CD4-positive, alpha-beta T cell treated with Interleukin-15 for 4 hours (primary cell): ENCODE measurements around the gene DIAPH2.

Experiments
- DNase-seq: peaks from one replicate; pipeline ENCODE4 v3.0.0-alpha.2; 2020; ENCODE audit warnings: low spot score

Gene DIAPH2

GRCh38 chrX:97189668-97190067 lies 505.0 kb downstream of the DIAPH2 start:
- DNase-seq = no peak

- DNase-seq = no peak
Measured at GRCh38 chrX:97199501-97199900, 514.9 kb downstream of the DIAPH2 start.

- no peak for DNase-seq
Measured at GRCh38 chrX:97200454-97200853, 515.8 kb downstream of the DIAPH2 start.

GRCh38 chrX:97210501-97210900 lies 525.9 kb downstream of the DIAPH2 start:
- DNase-seq = no peak

GRCh38 chrX:97211070-97211469 lies 526.4 kb downstream of the DIAPH2 start:
- no peak for DNase-seq

GRCh38 chrX:97215186-97215585 lies 530.5 kb downstream of the DIAPH2 start:
- no peak for DNase-seq

GRCh38 chrX:97224148-97224547 lies 539.5 kb downstream of the DIAPH2 start:
- no peak for DNase-seq

GRCh38 chrX:97229318-97229717 lies 544.7 kb downstream of the DIAPH2 start:
- no peak for DNase-seq

GRCh38 chrX:97230948-97231347 lies 546.3 kb downstream of the DIAPH2 start:
- no peak for DNase-seq

- no peak for DNase-seq
Measured at GRCh38 chrX:97234471-97235081, 549.9 kb downstream of the DIAPH2 start.

- no peak for DNase-seq
Measured at GRCh38 chrX:97238632-97239031, 554.0 kb downstream of the DIAPH2 start.

GRCh38 chrX:97252111-97252510 lies 567.5 kb downstream of the DIAPH2 start:
- no peak for DNase-seq

GRCh38 chrX:97260679-97261078 lies 576.0 kb downstream of the DIAPH2 start:
- DNase-seq = no peak

GRCh38 chrX:97266406-97267121 lies 581.9 kb downstream of the DIAPH2 start:
- DNase-seq = no peak

- no peak for DNase-seq
Measured at GRCh38 chrX:97267396-97268181, 582.9 kb downstream of the DIAPH2 start.

GRCh38 chrX:97268182-97268680 lies 583.6 kb downstream of the DIAPH2 start:
- no peak for DNase-seq

- DNase-seq = no peak
Measured at GRCh38 chrX:97284531-97284930, 599.9 kb downstream of the DIAPH2 start.

GRCh38 chrX:97290199-97290598 lies 605.6 kb downstream of the DIAPH2 start:
- DNase-seq = no peak

- DNase-seq = no peak
Measured at GRCh38 chrX:97294041-97294440, 609.4 kb downstream of the DIAPH2 start.

GRCh38 chrX:97295954-97296353 lies 611.3 kb downstream of the DIAPH2 start:
- DNase-seq = no peak

GRCh38 chrX:97306771-97307470 lies 622.3 kb downstream of the DIAPH2 start:
- DNase-seq = no peak

GRCh38 chrX:97308171-97308570 lies 623.5 kb downstream of the DIAPH2 start:
- DNase-seq = no peak
